Cardiac atrium fibroblast (primary cell): ENCODE measurements around the gene TMEM181. TPM values are rescaled to one million over a fixed set of nuclear protein-coding genes. Genes with fewer than 3 reads are reported as not detected.

Experiments used
- total RNA-seq: library from RNA; depleted of rRNA; stranded (reverse); fragments of >200 nt; gene quantifications from 2 replicates; pipeline ENCODE4 v1.2.3, GENCODE V29; 2015

The TMEM181 gene, protein sequence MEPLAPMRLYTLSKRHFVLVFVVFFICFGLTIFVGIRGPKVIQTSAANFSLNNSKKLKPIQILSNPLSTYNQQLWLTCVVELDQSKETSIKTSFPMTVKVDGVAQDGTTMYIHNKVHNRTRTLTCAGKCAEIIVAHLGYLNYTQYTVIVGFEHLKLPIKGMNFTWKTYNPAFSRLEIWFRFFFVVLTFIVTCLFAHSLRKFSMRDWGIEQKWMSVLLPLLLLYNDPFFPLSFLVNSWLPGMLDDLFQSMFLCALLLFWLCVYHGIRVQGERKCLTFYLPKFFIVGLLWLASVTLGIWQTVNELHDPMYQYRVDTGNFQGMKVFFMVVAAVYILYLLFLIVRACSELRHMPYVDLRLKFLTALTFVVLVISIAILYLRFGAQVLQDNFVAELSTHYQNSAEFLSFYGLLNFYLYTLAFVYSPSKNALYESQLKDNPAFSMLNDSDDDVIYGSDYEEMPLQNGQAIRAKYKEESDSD
- total RNA-seq, result 26.0 and 29.0 TPM in 2 replicates

DNA sequence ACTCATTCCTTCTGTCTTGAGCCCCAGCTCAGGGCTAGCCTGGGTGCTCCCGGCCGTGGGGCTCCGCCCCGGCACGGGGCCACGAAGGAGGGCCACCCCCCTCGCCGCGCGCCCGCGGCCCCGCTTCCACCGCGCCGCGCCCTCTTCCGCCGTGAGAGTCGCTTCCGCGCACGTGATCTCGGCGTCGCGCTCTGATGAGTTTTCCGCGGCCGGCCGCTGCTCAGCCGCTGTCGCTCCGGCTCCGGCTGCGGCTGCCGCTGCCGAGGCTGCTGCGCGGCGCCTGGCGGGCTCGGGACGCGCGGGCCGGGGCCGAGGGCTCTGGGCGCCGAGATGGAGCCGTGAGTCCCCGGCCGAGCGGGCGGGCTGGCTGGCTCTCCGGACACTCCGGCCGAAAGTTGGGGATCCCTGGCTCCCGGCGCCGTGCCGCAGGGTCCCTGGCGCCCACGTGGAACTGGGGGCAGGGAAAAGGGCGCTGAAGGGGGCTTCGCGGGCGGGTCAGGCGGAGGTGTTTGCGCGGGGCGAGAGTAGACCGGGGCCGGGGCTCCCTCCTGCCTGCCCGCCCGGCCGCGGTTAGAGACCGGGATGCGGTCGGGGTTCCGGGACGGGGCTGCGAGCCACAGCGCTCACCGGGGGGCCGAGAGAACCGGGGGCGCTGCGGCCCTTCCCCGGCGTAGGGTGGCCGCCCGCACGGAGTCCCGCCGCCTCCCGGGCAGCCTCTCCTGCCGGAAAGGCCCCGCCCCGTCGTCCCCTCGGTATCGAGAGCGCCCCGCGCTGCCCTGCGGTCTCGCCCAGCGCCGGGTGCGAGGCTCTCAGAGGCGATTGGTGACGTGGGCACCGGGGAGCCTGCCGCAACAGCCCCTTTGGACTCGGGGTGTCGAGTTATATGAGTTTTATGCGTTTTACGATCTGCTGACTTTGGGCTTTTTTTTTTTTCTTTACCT lies at the start of gene TMEM181:
TMEM181 (plus strand) TSS at position 197 of the 941 bp plus-strand sequence; CDS start at position 331, 134 bp downstream.

DNA sequence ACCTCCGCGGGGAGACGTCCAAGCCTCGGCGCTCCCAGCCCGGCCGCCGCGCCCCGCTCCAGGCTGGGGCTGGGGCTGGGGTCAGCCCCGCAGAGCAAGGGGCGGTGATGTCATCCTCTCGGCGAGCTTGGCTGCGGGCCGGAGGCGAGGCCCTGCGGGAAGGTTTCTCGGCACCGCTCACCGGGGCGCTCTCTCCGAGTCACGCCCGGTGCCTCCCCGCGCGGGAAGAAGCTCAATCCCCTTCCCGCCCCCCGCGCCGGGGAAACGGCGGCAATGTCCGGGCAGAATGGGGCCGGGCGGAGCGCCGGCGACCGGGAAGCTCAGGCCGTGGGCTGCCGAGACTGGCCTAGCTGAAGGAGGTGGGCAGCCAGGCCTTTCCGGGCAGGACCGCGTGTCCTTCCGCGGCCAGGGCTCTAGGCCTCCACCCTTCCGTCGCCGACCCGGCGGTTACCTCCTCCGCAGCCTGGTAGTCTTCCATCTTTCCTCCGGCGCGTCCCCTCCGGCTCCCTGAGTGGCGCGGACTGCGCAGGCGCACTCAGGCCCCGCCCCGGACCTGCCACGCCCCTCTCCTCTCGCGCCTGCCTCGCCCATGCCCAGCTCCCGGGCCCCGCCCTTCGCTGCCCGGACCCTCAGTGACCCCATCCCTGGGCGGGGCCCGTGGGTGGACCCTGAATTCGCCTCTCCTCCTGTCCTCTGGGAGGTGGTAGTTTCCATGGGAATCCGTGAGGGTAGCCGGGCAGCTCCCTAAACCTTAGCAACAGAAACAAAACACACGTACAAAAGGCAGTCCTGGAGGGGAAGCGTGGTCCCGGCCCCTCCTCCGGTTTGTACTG lies 84.6 kb downstream of the TMEM181 start, which contains the start of gene DYNLT1:
DYNLT1 (minus strand) TSS at position 513 of the 833 bp plus-strand sequence; CDS start at position 478, 35 bp downstream.

DNA sequence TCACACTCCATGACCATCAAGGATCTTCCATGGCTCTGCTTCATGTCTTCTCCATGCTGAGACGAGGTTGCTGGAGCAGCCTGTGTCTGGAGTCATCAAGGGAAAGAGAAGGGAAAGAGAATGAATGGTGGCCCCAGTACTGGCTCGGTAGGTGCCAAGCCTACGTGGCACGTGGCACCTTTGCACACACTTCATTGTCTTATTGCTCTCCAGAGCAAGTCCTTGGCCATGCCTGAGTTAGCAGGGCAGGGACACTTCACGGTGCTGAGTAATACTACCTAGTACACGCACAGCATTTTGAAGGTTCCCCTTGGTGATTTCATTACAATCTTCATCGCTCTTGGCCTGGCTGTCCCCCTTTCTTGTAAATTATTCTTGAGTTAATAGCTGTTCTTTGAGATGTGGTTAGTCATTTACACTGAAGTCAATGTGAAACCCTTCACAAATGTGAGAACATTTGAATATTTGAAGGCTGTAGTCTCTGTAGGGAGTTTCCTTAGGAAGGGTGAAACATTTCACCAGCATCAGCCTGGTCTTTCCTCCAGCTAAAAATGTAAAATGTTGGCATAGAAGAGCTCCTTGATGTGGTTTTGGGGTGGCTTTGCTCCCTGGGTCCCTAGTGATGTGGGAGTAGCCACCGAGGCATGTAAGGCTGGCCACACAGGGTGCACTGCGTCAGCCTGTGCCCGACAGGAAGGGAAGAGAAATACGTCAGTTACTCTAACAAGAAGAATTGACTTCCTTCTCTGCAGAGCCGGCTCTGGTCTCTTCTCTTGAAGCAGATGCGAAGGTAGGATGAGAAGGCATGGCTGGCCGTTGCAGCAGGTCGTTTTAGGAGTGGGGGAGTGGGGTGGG lies 89.6 kb downstream of the TMEM181 start, which contains the start of gene SYTL3:
SYTL3 (plus strand) TSS at position 766 of the 855 bp plus-strand sequence. CDS start 13,215 bp downstream, outside the sequence.

Other genes starting within 250 kb of the TMEM181 start
- 49.4 and 56.1 TPM in 2 replicates for gene TULP4, start 247.6 kb upstream of the TMEM181 start, total RNA-seq
- gene DYNLT1, start 84.7 kb downstream of the TMEM181 start, total RNA-seq, result 107 and 108 TPM in 2 replicates
- gene SYTL3, start 90.0 kb downstream of the TMEM181 start, total RNA-seq, result 1.8 and 5.2 TPM in 2 replicates